IPS-NIHi7 (cell line): ENCODE data around the gene MAPK1IP1L.

Experiments used
- DNase-seq: peaks from one replicate; pipeline ENCODE4 v3.0.0; 2012; ENCODE audit warnings: mixed read lengths; ENCODE audit errors: extremely low spot score

The MAPK1IP1L gene

GRCh38 chr14:55094292-55095157 is 43.1 kb downstream of the MAPK1IP1L start:
- no peak for DNase-seq

GRCh38 chr14:55097881-55098560 is 46.6 kb downstream of the MAPK1IP1L start:
- DNase-seq = no peak

GRCh38 chr14:55098561-55098898 is 47.1 kb downstream of the MAPK1IP1L start:
- no peak for DNase-seq

DNA sequence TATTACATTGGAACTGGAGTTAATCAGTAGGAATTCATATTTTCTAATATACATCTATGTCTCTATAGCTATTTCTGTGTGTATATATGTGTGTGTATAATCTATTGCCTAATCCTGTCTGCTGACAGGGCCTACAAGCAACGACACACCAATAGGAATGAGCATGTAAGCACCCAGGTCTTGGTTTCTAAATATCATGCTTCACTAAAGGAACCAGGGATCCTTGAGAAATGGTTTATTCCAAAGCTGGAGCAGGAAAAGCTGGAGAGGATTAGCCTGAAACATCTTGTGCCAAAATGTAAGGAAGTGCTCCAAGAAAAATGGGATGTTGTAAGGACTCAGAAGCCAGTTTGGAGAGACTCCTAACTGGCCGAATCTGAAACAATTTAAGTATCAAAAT is 48.3 kb downstream of the MAPK1IP1L start:
- no peak for DNase-seq

DNA sequence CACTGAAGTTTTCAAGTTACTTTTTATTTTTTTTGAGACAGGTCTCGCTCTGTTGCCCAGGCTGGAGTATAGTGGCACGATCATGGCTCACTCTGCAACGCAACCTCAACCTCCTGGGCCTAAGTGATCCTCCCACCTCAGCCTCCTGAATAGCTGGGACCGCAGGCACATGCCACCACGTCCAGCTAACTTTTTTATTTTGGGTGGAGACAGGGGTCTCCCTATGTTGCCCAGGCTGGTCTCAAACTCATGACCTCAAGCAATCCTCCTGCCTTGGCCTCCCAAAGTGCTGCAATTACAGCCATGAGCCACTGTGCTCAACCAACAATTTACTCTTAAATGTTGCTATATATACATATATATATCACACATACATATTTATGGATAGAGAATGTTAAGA is 50.3 kb downstream of the MAPK1IP1L start:
- no peak for DNase-seq

GRCh38 chr14:55102141-55102621 is 50.7 kb downstream of the MAPK1IP1L start:
- peak; percentile 46 for DNase-seq

DNA sequence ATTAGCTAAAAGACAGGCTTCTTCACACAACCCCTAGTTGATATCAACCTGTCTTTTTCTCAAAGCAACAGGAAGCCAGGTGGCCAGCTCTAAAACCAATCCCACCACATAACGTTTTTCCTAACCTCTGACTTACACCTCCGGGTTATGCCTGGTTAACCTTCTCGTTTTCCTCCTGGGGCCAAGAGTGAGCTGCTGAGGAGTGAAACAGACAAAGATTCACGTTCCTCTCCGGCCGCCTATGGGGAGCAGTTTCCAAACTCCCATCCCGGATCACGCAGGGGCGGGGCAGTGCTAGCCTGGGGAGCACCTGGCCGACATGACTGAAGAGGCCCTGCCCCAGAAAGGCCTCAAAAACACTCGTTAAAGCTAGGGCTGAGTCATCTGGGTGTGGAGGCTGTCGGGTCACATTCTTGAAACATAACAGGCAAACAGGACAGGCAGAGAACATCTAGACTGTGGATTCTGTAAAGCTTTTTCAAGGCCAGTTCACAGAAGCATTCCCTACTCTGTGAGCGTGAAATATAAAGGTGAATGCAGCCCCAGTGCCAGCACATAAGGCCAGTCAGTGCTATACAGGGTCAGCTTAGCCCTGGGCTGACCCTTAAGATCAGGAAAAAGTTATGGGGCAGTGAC is 51.7 kb downstream of the MAPK1IP1L start:
- DNase-seq = peak; percentile 84

DNA sequence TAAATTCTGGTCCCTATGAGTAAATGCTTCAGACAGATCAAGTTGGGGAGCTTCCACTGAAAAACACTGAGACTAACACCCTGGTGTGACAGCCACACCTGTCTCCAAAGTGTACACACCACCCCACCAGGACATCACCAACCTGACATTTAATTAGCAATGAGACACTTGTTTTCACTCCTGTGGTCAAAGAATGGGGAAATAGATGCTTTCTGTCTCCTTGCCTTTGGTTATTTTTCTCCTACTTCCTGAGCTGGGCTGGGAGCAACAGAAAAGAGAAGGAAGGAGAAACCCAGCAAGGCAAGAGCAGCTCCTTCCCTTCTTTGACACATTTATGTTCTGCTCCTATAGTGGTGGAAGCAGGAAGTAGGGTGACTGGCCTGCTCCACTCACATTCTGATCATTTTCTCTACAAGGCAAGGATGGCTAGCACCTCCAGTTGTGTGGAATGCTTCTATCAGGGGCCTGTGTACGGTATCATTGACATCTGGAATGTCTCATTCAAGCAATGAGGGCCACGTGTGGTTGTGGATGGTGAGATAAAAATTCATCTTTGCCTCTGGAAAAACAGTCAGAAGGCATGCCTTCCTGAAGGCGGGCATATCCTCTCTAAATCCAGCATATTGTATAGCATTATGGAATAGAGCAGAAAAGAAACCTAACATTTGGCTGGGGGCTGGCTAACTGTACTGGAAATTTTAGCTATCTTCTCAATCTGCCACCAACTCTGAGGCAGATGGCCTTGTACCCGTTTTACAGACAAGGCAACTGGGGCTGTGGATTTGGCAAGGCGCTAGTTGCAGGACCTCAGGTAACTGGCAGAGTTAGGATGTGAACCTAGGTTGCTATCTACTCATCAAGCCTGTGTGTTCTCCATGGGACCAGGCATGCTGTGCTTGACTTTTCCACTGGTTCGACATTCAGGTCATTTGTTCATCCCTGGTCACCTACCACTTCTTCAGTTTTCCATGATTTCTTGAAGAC is 52.8 kb downstream of the MAPK1IP1L start:
- DNase-seq = no peak

GRCh38 chr14:55105991-55106390 is 54.5 kb downstream of the MAPK1IP1L start:
- DNase-seq = no peak

- peak; percentile 81 for DNase-seq
Observed at GRCh38 chr14:55107766-55108554, 56.5 kb downstream of the MAPK1IP1L start.

DNA sequence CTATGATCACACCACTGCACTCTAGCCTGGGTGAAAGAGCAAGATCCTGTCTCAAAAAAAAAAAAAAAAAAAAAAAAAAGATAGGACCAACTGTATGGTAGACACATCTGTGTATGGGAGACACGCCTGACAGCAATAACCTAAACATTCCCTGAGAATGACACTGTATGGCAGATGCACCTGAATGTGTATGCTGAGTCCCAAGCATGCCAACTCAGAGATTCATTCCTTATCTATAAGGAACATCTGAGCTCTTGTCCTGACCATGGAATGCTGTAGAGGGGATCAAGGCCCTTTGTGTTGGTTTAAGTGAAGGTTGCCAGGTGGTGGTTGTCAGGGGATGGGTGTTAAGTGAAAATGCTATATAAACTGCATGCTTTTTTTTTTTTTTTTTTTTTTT is 58.4 kb downstream of the MAPK1IP1L start:
- no peak for DNase-seq

GRCh38 chr14:55111122-55111708 is 59.8 kb downstream of the MAPK1IP1L start:
- DNase-seq = no peak

- DNase-seq = no peak
Observed at GRCh38 chr14:55114720-55115119, 63.3 kb downstream of the MAPK1IP1L start.

DNA sequence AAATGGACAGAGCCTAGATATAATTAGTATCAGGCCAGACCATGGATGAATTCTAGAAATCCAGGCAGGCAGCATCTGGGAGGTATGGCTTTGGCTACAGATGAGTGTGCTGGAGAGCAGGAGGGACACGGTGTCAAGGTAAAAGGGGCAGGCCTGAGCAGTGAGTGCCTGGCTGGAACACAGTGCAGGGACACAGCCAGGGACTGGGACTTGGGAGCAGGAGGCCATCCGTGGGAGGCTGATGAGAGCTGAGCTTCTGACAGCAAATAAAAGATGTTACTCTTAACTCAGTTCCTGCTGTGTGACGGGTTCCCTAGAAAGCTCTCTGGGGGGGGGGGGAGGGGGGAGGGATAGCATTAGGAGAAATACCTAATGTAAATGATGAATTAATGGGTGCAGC is 64.0 kb downstream of the MAPK1IP1L start:
- DNase-seq = no peak

DNA sequence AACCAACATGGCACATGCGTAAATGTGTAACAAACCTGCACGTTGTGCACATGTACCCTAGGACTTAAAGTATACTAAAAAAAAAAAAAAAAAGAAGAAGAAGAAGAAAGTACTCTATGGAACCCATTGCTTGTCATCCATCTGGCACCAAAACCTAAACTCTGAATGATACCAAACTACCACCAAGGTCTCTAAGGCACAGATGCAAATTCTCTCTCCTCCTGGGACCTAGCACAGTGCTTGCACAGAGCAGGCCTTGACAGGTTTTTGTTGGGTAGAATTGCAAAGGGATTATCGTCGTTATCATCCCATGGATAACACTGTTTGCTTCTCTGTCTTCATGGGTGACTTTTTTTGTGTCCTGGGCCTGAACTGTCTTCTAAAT is 64.4 kb downstream of the MAPK1IP1L start:
- DNase-seq = no peak

- DNase-seq = no peak
Observed at GRCh38 chr14:55116246-55117030, 65.0 kb downstream of the MAPK1IP1L start.

GRCh38 chr14:55117803-55118441 is 66.5 kb downstream of the MAPK1IP1L start:
- no peak for DNase-seq

DNA sequence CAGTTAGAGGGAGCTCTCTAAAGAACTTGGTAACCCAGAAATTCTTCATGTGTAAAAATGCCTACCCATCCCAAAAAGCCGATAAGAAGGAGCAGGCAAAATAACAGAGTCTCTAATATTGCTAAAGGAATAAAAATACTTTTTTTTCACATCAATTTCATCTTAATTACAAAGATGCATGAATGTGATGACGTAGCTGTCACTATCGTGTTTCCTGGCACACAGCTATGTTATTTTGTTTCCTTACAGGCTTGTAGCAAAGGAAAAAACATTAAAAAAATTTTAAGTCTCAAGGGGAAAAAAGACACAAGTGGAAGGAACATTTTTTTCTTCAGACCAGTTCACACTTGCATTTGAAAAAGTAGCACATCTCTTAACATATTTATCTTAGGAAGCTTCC is 67.3 kb downstream of the MAPK1IP1L start:
- DNase-seq = no peak
